ENCODE measurements around the gene CDH13.

- TF ChIP-seq POLR2AphosphoS5 (IDR thresholded peaks at IDR 0.05; ENCODE audit: low read depth, low read length) (no peak), EZH2 (IDR thresholded peaks at IDR 0.05; ENCODE audit: low read depth, low read length, severe bottlenecking) (no peak), CBX8 (IDR thresholded peaks at IDR 0.05; ENCODE audit: borderline replicate concordance, low read depth, low read length) (no peak), BRCA1 (IDR thresholded peaks at IDR 0.05; ENCODE audit: low read depth, low read length) (no peak), RXRA (IDR thresholded peaks at IDR 0.05; ENCODE audit: insufficient read depth, low read depth, low read length) (no peak), RBBP5 (IDR thresholded peaks at IDR 0.05; ENCODE audit: borderline replicate concordance, low read depth, low read length) (no peak), CTCF (IDR thresholded peaks at IDR 0.05; ENCODE audit: control extremely low read depth in 1 of 3, insufficient read depth in 1 of 3, low read depth in 1 of 3, low read length in 3 of 3) (no peak), ZNF274 (IDR thresholded peaks at IDR 0.05; ENCODE audit: borderline replicate concordance, extremely low read depth, low read length) (no peak), CREB1 (IDR thresholded peaks at IDR 0.05) (no peak), GTF2F1 (IDR thresholded peaks at IDR 0.05; ENCODE audit: borderline replicate concordance, low read depth, low read length) (no peak), JUND (IDR thresholded peaks at IDR 0.05; ENCODE audit: low read length) (no peak)
Observed at GRCh38 chr16:82979406-82980111, 352.8 kb downstream of the CDH13 start.
